ENCODE data around the gene MNAT1.

MNAT1 gene

GRCh38 chr14:60789656-60790055, 55.1 kb downstream of the MNAT1 start:
- no peaks in the 10 kb centered on the region for H3K4me1 Mint-ChIP-seq
- DNase-seq (ENCODE audit: low spot score in 2 of 2): no peak
- no peaks in the 10 kb centered on the region for H3K27me3 Mint-ChIP-seq
- no peaks in the 10 kb centered on the region for H3K9me3 Mint-ChIP-seq
- ATAC-seq (replicated peaks; ENCODE audit: extremely low read depth, poor library complexity, severe bottlenecking): no peak
- H3K4me3 Mint-ChIP-seq: no peak overlapping the region
- no peak overlapping the region for H3K27ac Mint-ChIP-seq (ENCODE audit: low read depth)
- H3K36me3 Mint-ChIP-seq (ENCODE audit: insufficient read depth): no peaks in the 10 kb centered on the region

DNA sequence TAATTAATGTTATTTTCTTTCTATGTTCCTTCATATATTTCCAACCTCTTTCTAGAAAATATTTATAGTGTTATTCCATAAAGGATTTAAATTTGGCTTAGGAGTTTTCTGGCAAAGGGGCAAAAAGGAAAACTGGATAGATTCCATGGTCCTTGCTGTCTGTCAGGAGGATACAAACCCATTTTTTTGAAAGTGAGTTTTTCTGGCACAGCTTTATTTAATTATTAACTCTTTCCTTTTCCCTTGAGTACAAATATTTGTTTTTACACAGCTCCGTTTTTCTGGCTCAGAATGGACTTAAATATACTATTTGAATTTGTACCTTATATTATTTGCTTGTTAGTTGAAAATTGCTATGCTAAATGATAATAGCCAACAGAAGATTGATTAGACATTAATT, 56.3 kb downstream of the MNAT1 start:
- no peak overlapping the region for H3K27ac Mint-ChIP-seq (ENCODE audit: low read depth)
- H3K36me3 Mint-ChIP-seq (ENCODE audit: insufficient read depth): no peaks in the 10 kb centered on the region
- no peak for DNase-seq (ENCODE audit: low spot score in 2 of 2)
- H3K4me3 Mint-ChIP-seq: no peak overlapping the region
- H3K9me3 Mint-ChIP-seq: no peaks in the 10 kb centered on the region
- no peak for ATAC-seq (replicated peaks; ENCODE audit: extremely low read depth, poor library complexity, severe bottlenecking)
- H3K27me3 Mint-ChIP-seq: no peaks in the 10 kb centered on the region
- no peaks in the 10 kb centered on the region for H3K4me1 Mint-ChIP-seq

DNA sequence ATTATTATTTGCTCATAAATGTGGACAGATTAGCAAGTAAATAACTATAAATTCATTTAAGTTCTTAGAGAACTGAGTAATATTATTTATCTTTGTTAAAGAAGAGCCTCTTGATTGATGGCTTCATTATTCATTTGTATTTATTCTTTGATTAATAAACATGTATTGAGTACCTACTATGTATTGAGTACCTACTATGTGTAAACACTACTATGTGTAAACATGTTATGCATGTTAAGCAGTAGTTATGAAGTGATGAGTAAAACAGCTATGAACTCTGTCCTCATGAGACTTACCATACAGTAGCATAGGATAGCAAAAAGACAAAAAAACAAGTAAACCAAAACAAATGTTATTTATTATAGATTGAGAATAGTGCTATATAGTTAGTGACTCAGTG, 61.9 kb downstream of the MNAT1 start:
- no peaks in the 10 kb centered on the region for H3K9me3 Mint-ChIP-seq
- DNase-seq (ENCODE audit: low spot score in 2 of 2): no peak
- no peaks in the 10 kb centered on the region for H3K4me1 Mint-ChIP-seq
- no peaks in the 10 kb centered on the region for H3K27me3 Mint-ChIP-seq
- no peak for ATAC-seq (replicated peaks; ENCODE audit: extremely low read depth, poor library complexity, severe bottlenecking)
- H3K27ac Mint-ChIP-seq (ENCODE audit: low read depth): no peak overlapping the region
- no peak overlapping the region for H3K4me3 Mint-ChIP-seq
- H3K36me3 Mint-ChIP-seq (ENCODE audit: insufficient read depth): peaks cover 2% of the 10 kb centered on the region

DNA sequence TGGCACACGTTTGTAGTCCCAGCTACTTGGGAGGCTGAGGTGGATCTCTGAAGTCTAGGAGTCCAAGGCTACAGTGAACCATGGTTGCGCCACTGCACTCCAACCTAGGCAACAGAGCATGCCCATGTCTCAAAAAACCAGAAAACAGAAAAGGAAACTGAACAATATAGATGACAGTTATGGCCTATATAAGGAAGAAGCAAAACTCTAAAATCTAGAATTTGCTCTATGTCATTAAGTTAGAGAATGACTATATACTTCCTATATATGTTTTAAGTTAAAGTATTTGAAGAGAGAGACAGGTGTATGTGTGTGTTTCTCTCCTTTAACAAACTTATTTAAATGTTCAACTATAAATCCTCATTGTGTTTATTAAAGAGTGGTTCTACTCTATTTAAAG, 65.8 kb downstream of the MNAT1 start:
- Mint-ChIP-seq H3K27ac (ENCODE audit: low read depth) (no peak overlapping the region), H3K4me1 (no peaks in the 10 kb centered on the region), H3K27me3 (no peaks in the 10 kb centered on the region), H3K9me3 (no peaks in the 10 kb centered on the region), H3K4me3 (no peak overlapping the region), H3K36me3 (ENCODE audit: insufficient read depth) (peaks cover 2% of the 10 kb centered on the region)
- no peak for ATAC-seq (replicated peaks; ENCODE audit: extremely low read depth, poor library complexity, severe bottlenecking)
- DNase-seq (ENCODE audit: low spot score in 2 of 2): no peak

DNA sequence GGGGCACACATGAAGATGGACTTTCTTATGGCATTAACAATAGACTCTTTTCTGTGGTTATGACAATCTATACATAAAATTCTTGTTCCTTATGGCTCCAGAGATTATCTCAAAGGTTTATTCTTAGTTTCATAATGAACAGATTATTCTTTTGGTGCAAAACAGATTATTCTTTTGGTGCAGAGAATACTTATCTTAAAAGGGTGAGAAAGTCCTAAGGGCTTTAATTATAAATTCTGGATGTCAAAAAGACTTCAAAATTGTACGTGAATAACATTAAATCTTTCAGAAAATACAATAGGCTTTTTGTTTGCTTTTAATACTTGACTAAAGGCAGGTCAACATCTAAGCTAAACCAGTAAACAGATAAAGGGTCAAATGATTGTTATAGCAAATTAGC, 69.3 kb downstream of the MNAT1 start:
- no peaks in the 10 kb centered on the region for H3K9me3 Mint-ChIP-seq
- H3K27me3 Mint-ChIP-seq: no peaks in the 10 kb centered on the region
- DNase-seq (ENCODE audit: low spot score in 2 of 2) (no peak), ATAC-seq (replicated peaks; ENCODE audit: extremely low read depth, poor library complexity, severe bottlenecking) (no peak)
- H3K4me3 Mint-ChIP-seq: no peak overlapping the region
- H3K4me1 Mint-ChIP-seq: no peaks in the 10 kb centered on the region
- peaks cover 2% of the 10 kb centered on the region for H3K36me3 Mint-ChIP-seq (ENCODE audit: insufficient read depth)
- H3K27ac Mint-ChIP-seq (ENCODE audit: low read depth): no peak overlapping the region

DNA sequence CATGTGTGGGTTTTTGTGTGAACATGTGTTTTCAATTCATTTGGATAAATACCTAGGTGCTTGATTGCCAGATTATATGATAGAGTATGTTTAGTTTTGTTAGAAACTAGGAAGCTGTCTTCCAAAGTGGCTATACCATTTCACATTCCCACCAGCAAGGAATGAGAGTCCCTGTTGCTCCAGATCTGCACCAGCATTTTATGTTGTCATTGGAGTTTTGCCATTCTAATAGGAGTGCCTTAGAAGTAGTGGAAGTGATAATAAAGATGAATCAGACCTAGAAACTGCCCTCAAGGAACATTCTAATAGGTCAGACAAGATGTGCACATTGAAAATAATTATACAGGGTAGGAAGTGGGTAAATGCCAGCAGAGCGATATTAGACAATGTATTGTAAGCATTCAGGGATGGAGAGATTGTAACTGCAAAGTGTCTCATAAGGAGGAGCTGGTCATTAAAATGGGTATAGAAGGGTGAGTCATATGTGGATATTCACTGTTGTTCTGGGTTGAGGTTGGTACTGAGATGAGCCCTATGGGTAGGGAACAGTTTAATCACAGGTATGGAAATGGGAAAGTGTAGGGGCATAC, 71.4 kb downstream of the MNAT1 start:
- H3K4me1 Mint-ChIP-seq: no peaks in the 10 kb centered on the region
- no peak overlapping the region for H3K27ac Mint-ChIP-seq (ENCODE audit: low read depth)
- no peaks in the 10 kb centered on the region for H3K9me3 Mint-ChIP-seq
- H3K27me3 Mint-ChIP-seq: no peaks in the 10 kb centered on the region
- DNase-seq (ENCODE audit: low spot score in 2 of 2): no peak
- H3K36me3 Mint-ChIP-seq (ENCODE audit: insufficient read depth): peaks cover 1% of the 10 kb centered on the region
- H3K4me3 Mint-ChIP-seq: no peak overlapping the region
- ATAC-seq (replicated peaks; ENCODE audit: extremely low read depth, poor library complexity, severe bottlenecking): no peak

- Mint-ChIP-seq H3K36me3 (ENCODE audit: insufficient read depth) (peaks cover 1% of the 10 kb centered on the region), H3K9me3 (no peaks in the 10 kb centered on the region), H3K4me3 (no peak overlapping the region), H3K4me1 (no peaks in the 10 kb centered on the region), H3K27me3 (no peaks in the 10 kb centered on the region), H3K27ac (ENCODE audit: low read depth) (no peak overlapping the region)
- DNase-seq (ENCODE audit: low spot score in 2 of 2): no peak
- no peak for ATAC-seq (replicated peaks; ENCODE audit: extremely low read depth, poor library complexity, severe bottlenecking)
These were observed 72.7 kb downstream of the MNAT1 start for GRCh38 chr14:60807247-60807646.

DNA sequence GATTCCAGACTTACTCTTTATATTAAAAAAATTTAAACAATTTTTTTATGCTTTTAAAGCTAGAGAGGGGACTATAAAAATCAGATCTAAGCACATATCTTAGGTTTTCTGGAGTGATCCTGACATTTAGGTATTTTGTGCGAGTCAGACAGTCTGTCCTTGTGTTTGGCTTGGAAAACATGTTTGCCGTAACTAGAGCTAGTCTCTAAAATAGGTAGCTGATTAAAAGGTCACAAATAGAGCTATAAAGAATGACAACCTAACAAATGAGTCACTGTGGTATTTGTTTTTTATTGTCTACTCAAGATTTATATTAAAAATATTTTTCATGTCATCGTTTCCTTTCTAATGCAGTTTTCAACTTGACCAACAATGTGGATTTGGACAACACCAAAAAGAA, 73.4 kb downstream of the MNAT1 start:
- Mint-ChIP-seq H3K4me3 (no peak overlapping the region), H3K36me3 (ENCODE audit: insufficient read depth) (peaks cover 5% of the 10 kb centered on the region), H3K27ac (ENCODE audit: low read depth) (no peak overlapping the region), H3K4me1 (peaks cover 5% of the 10 kb centered on the region), H3K9me3 (no peaks in the 10 kb centered on the region), H3K27me3 (no peaks in the 10 kb centered on the region)
- ATAC-seq (replicated peaks; ENCODE audit: extremely low read depth, poor library complexity, severe bottlenecking) (no peak), DNase-seq (ENCODE audit: low spot score in 2 of 2) (no peak)

GRCh38 chr14:60812987-60813386, 78.4 kb downstream of the MNAT1 start:
- Mint-ChIP-seq H3K27me3 (no peaks in the 10 kb centered on the region), H3K36me3 (ENCODE audit: insufficient read depth) (peaks cover 12% of the 10 kb centered on the region), H3K27ac (ENCODE audit: low read depth) (no peak overlapping the region), H3K9me3 (no peaks in the 10 kb centered on the region), H3K4me3 (no peak overlapping the region), H3K4me1 (peaks cover 9% of the 10 kb centered on the region)
- no peak for DNase-seq (ENCODE audit: low spot score in 2 of 2)
- ATAC-seq (replicated peaks; ENCODE audit: extremely low read depth, poor library complexity, severe bottlenecking): no peak

- DNase-seq (ENCODE audit: low spot score in 2 of 2) (no peak), ATAC-seq (replicated peaks; ENCODE audit: extremely low read depth, poor library complexity, severe bottlenecking) (no peak)
- Mint-ChIP-seq H3K27ac (ENCODE audit: low read depth) (no peak overlapping the region), H3K9me3 (no peaks in the 10 kb centered on the region), H3K36me3 (ENCODE audit: insufficient read depth) (peaks cover 12% of the 10 kb centered on the region), H3K4me1 (peaks cover 9% of the 10 kb centered on the region), H3K27me3 (no peaks in the 10 kb centered on the region), H3K4me3 (no peak overlapping the region)
These were observed 80.8 kb downstream of the MNAT1 start for GRCh38 chr14:60815371-60815770.

DNA sequence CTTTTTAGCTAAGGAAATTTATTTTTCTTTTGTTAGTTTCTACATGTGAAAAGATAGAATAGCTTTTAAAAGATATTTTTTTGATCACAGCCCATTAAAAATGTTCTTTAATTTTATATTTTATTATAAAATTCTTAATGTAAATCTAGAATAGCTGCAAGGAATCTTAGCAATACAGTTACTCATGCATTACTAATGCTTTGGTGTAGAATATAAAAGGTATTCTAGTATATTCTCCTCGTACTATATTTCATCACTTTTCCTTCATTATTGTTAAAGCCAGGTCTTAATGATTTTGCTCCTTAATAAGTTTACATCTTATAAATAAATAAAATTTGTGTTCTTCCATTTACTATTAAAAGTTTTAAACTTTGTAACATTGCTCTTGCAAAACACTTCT, 82.6 kb downstream of the MNAT1 start:
- H3K4me3 Mint-ChIP-seq: no peak overlapping the region
- peaks cover 10% of the 10 kb centered on the region for H3K36me3 Mint-ChIP-seq (ENCODE audit: insufficient read depth)
- no peaks in the 10 kb centered on the region for H3K27me3 Mint-ChIP-seq
- DNase-seq (ENCODE audit: low spot score in 2 of 2) (no peak), ATAC-seq (replicated peaks; ENCODE audit: extremely low read depth, poor library complexity, severe bottlenecking) (no peak)
- H3K4me1 Mint-ChIP-seq: peaks cover 9% of the 10 kb centered on the region
- no peak overlapping the region for H3K27ac Mint-ChIP-seq (ENCODE audit: low read depth)
- no peaks in the 10 kb centered on the region for H3K9me3 Mint-ChIP-seq

DNA sequence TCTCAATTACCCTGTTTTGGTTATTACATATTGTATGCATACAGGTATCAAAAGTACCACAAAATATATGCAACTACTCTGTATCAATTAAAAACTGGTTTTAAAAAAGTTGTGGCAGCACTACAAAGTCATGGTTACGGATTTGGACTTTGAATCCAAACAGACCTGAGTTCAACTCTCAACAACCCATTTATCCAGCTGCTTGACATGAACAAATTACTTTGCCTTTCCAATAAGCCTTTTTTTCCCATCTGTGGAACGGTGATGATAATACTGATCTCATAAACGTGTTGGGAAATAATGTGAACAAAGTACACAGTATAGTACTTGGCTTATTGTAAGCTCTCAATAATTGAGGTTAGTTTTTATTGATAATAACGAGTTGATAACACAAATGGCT, 85.0 kb downstream of the MNAT1 start:
- no peak overlapping the region for H3K27ac Mint-ChIP-seq (ENCODE audit: low read depth)
- no peak overlapping the region for H3K4me3 Mint-ChIP-seq
- H3K9me3 Mint-ChIP-seq: no peaks in the 10 kb centered on the region
- peaks cover 3% of the 10 kb centered on the region for H3K36me3 Mint-ChIP-seq (ENCODE audit: insufficient read depth)
- no peaks in the 10 kb centered on the region for H3K27me3 Mint-ChIP-seq
- DNase-seq (ENCODE audit: low spot score in 2 of 2): no peak
- H3K4me1 Mint-ChIP-seq: no peaks in the 10 kb centered on the region
- ATAC-seq (replicated peaks; ENCODE audit: extremely low read depth, poor library complexity, severe bottlenecking): no peak

DNA sequence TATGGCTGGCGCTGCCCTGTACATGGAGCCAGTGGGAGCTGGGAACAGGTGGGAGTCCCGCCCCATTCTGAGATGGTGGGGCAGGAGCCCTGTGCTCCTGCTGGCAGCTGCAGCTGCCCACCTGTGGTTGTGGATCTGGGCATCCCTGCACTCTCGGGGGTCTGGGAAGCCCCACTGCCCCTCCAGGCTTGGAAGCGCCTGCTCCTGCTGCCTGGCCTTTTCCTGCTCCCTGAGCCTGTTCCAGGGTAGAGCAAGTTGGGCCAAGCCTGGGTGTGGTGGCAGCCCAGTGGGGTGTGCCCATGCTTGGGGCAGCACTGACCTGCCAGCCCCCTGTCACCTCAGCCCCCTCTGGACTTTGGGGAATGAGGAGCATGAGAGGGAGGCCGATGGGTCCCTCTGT, 104.0 kb downstream of the MNAT1 start:
- Mint-ChIP-seq H3K4me1 (peaks cover 6% of the 10 kb centered on the region), H3K4me3 (no peak overlapping the region), H3K36me3 (ENCODE audit: insufficient read depth) (peaks cover 4% of the 10 kb centered on the region), H3K9me3 (peaks cover 11% of the 10 kb centered on the region), H3K27ac (ENCODE audit: low read depth) (no peak overlapping the region), H3K27me3 (no peaks in the 10 kb centered on the region)
- ATAC-seq (replicated peaks; ENCODE audit: extremely low read depth, poor library complexity, severe bottlenecking) (no peak), DNase-seq (ENCODE audit: low spot score in 2 of 2) (no peak)

DNA sequence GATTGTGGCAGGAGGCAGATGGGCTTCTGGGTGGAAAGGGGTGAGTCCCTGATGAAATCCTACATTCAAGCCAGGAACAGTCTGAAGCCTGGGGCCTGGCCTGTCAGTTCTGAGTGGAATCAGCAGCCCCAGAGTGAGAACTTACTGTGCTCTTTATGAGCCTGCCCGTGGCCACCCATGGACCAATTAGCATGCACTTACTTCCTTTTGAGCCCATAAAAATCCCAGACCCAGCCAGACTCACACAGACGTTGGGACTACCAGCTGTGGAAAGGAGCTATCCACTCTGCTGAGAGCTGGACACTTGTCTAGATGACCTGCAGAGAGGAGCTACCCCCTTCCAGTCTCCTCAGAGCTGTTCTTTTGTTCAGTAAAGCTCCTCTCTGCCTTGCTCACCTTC, 104.5 kb downstream of the MNAT1 start:
- H3K27me3 Mint-ChIP-seq: no peaks in the 10 kb centered on the region
- H3K27ac Mint-ChIP-seq (ENCODE audit: low read depth): no peak overlapping the region
- peaks cover 4% of the 10 kb centered on the region for H3K36me3 Mint-ChIP-seq (ENCODE audit: insufficient read depth)
- peaks cover 2% of the 10 kb centered on the region for H3K4me1 Mint-ChIP-seq
- no peak overlapping the region for H3K4me3 Mint-ChIP-seq
- ATAC-seq (replicated peaks; ENCODE audit: extremely low read depth, poor library complexity, severe bottlenecking): no peak
- H3K9me3 Mint-ChIP-seq: peaks cover 11% of the 10 kb centered on the region
- no peak for DNase-seq (ENCODE audit: low spot score in 2 of 2)

Data from central memory CD8-positive, alpha-beta T cell (primary cell).